ENCODE results near the gene NOP14.

- TF ChIP-seq CTCF (IDR thresholded peaks at IDR 0.05) (no peak), POLR2A (IDR thresholded peaks at IDR 0.05) (no peak)
Measured at GRCh38 chr4:2961811-2962441, 1.3 kb downstream of the NOP14 start.
